BE2C (cell line): ENCODE results near the gene GKAP1.
"Not testable (repeated sequence)": the region's sequence is repeated elsewhere in the genome, so short reads cannot be mapped to it uniquely, and the experiment has no call there.

ENCODE experiments used
- DNase-seq: peaks from one replicate; pipeline ENCODE4 v3.0.0-alpha.2; 2020
- H3K27me3 ChIP-seq: fragments of 250-450 bp; sonication (Bioruptor Pico); 2 replicates; pipeline ENCODE4 v1.5.1; 2020; ENCODE audit warnings: mild to moderate bottlenecking
- H3K36me3 ChIP-seq: fragments of 250-450 bp; sonication (Bioruptor Pico); 2 replicates; pipeline ENCODE4 v1.5.1; 2020; ENCODE audit warnings: mild to moderate bottlenecking
- H3K4me1 ChIP-seq: fragments of 250-450 bp; sonication (Bioruptor Pico); 2 replicates; pipeline ENCODE4 v1.5.1; 2020
- H3K4me3 ChIP-seq: 2 replicates; pipeline ENCODE4 v1.5.1; 2011; ENCODE audit warnings: low read depth, low read length
- H3K9me3 ChIP-seq: fragments of 250-450 bp; sonication (Bioruptor Pico); 2 replicates; pipeline ENCODE4 v1.5.1; 2020
- CTCF ChIP-seq: IDR thresholded peaks from 2 replicates; pipeline ENCODE4 v1.5.1; 2012; ENCODE audit warnings: mild to moderate bottlenecking, low read depth, low read length

Gene GKAP1

GRCh38 chr9:83765376-83765775 lies 52.2 kb downstream of the GKAP1 start:
- no peaks in the 10 kb centered on the region for H3K36me3 ChIP-seq
- no peaks in the 10 kb centered on the region for H3K4me1 ChIP-seq
- H3K9me3 ChIP-seq = 0 out of 2 replicates have a peak, but pooled peaks cover 3% of the 10 kb centered on the region
- H3K27me3 ChIP-seq = no peaks in the 10 kb centered on the region; the same call in 1 of the 2 replicates
- H3K4me3 ChIP-seq = no peak overlapping the region
- TF ChIP-seq CTCF = no peak
- no peak for DNase-seq

DNA sequence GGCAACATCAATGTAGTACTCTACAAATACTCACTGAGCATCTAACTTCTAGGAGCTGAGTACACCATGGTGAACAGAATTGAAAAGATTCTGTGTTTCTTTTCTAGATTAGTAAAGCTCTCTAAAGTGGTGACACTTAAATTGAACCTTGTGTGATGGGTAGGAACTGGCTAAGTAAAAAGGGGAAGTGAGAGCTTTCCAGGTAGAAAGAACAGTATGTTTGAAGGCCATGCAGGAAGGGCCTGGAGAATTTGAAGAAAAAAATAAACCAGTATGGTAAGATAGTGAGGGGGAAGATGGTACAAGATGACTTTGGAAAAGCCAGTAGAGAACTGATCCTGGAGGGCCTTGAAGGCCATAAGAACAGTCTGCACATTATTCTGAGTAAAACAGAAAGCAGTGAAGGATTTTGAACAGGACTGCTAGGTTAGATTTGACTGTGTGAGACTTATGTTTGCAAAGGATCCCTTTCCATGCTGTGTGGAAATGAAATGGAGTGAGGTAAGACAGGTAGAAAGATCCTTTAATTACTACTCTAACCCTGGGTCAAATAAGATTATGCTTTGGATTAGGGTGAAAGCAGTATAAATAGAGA lies 63.1 kb downstream of the GKAP1 start:
- no peak for DNase-seq
- H3K4me1 ChIP-seq = no peaks in the 10 kb centered on the region
- H3K36me3 ChIP-seq = no peaks in the 10 kb centered on the region
- no peak for TF ChIP-seq CTCF
- no peaks in the 10 kb centered on the region for H3K9me3 ChIP-seq
- no peak overlapping the region for H3K4me3 ChIP-seq
- no peaks in the 10 kb centered on the region for H3K27me3 ChIP-seq

DNA sequence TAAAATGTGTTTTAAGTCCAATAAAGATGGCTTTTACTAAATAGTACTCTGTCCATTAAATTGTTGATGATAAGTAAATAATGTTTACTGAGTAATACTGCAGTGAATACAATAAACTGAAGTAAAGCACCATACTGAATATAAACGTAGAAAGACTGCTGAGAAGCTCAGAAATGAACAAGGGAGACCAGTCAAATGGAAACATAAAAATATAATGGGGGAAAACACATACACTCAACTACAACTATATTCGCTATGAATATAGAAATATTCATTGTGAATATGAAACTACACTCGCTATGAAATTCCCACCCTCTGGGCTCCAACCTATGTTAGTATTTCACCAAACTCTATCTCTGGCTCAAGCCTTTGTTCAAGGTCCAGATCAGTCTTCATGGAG lies 67.9 kb downstream of the GKAP1 start:
- no peaks in the 10 kb centered on the region for H3K36me3 ChIP-seq
- TF ChIP-seq CTCF = no peak
- no peak for DNase-seq
- no peak overlapping the region for H3K4me3 ChIP-seq
- H3K27me3 ChIP-seq = no peaks in the 10 kb centered on the region
- H3K9me3 ChIP-seq = no peaks in the 10 kb centered on the region
- H3K4me1 ChIP-seq = no peaks in the 10 kb centered on the region

DNA sequence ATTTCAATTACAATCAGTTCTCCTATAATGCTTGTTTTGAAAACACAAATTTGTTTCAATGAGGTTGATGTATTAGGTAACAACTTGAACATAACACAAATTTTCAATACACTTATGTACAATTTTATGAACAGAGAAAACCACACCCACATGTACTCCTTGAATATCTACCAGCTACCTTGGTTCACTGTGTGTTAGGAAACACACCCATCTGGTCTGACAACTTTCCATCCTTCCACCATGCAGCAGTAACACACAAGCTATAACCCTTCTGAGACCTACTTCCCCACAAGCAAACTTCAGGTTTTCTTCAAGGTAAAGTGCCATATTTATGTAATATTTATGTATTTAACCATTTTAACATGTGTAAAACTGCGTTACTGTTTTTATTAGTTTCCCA lies 73.4 kb downstream of the GKAP1 start:
- Histone ChIP-seq H3K27me3 (no peaks in the 10 kb centered on the region; the same call in 1 of the 2 replicates), H3K4me3 (no peak overlapping the region), H3K9me3 (no peaks in the 10 kb centered on the region), H3K36me3 (no peaks in the 10 kb centered on the region), H3K4me1 (no peaks in the 10 kb centered on the region)
- DNase-seq = no peak
- TF ChIP-seq CTCF = no peak

GRCh38 chr9:83733739-83734138 lies 83.8 kb downstream of the GKAP1 start:
- no peak for DNase-seq
- H3K9me3 ChIP-seq = no peaks in the 10 kb centered on the region

DNA sequence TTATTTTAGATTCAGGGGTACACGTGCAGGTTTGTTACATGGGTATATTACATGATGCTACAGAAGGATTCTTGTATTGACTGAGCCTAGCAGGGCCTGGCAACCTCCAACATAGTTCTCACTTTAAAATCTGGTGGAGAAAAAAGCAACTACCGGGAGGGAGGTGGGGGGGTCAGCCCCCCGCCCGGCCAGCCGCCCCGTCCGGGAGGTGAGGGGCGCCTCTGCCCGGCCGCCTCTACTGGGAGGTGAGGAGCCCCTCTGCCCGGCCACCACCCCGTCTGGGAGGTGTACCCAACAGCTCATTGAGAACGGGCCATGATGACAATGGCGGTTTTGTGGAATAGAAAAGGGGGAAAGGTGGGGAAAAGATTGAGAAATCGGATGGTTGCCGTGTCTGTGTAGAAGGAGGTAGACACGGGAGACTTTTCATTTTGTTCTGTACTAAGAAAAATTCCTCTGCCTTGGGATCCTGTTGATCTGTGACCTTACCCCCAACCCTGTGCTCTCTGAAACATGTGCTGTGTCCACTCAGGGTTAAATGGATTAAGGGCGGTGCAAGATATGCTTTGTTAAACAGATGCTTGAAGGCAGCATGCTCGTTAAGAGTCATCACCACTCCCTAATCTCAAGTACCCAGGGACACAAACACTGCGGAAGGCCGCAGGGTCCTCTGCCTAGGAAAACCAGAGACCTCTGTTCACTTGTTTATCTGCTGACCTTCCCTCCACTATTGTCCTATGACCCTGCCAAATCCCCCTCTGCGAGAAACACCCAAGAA lies 88.8 kb downstream of the GKAP1 start:
- not testable (repeated sequence) for H3K9me3 ChIP-seq, H3K4me3 ChIP-seq, H3K4me1 ChIP-seq, DNase-seq, H3K27me3 ChIP-seq, H3K36me3 ChIP-seq

More at GRCh38 chr9:83733739-83734138, 83.8 kb downstream of the GKAP1 start:
- Histone ChIP-seq H3K4me1 (no peaks in the 10 kb centered on the region), H3K4me3 (no peak overlapping the region), H3K36me3 (no peaks in the 10 kb centered on the region), H3K27me3 (0 out of 2 replicates have a peak, but pooled peaks cover 2% of the 10 kb centered on the region)
- no peak for TF ChIP-seq CTCF
